Gastroesophageal sphincter (tissue), 3 donors: Measurements from ENCODE around the gene CAPN5.

Experiments used
- CTCF ChIP-seq, 4 experiments: fragments of 200-600 bp in 2 of 4; fragments of 450-650 bp in 2 of 4; sonication (generic) in 1 of 4; IDR thresholded peaks; one replicate each; pipeline ENCODE4 v1.5.1; 2017 to 2019; ENCODE audit warnings: antibody characterized with exemption in 4 of 4, mild to moderate bottlenecking in 2 of 4, moderate library complexity in 2 of 4
- EP300 ChIP-seq: sonication (generic); formaldehyde crosslinking; IDR thresholded peaks from one replicate; pipeline ENCODE4 v1.6.1; 2017; ENCODE audit warnings: antibody characterized with exemption, mild to moderate bottlenecking
- POLR2AphosphoS5 ChIP-seq: sonication (generic); formaldehyde crosslinking; IDR thresholded peaks from one replicate; pipeline ENCODE4 v1.6.1; 2017; ENCODE audit warnings: antibody characterized with exemption

- no peak for TF ChIP-seq CTCF (IDR thresholded peaks at IDR 0.05)
- no peak for TF ChIP-seq POLR2AphosphoS5
- TF ChIP-seq EP300, result no peak
Measured at GRCh38 chr11:77118086-77118485, 51.3 kb downstream of the CAPN5 start.
